ENCODE data around the gene FGFR2.

The FGFR2 gene

DNA sequence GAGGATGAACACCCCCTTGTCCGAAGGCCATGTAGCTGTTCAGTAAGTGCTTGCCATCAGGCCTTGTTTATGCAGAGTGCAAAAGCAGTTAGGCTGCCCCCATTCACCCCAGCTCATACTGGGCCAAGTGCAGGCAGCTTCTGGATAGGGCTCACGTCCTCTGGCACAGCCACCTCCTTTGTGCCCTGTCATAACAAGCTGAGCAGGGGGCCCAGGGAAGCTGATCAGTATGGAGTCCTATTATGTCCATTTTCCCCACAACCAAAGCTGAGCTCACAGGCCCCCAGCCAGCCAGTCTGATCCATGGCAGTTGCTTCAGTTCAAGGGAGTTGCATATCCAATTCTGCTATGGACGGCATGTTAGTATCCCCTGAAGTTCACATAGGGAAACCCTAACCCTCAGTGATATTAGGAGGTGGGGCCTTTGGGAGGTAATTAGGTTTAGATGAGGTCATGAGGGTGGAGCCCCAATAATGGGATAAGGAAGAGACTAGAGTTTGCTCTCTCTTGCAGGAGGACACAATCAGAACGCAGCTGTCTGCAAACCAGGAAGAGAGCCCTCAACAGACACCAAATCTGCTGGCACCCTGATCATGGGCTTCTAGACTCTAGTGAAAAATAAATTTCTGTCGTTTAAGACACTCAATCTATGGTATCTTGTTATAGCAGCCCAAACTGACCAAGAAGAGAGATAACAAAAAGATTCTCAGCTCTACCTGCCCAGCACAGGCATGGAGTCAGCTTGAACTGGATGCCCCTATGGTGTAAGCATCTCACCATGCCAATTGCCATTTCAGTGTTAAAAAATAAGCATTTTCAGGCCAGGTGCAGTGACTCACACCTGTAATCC, 155.9 kb downstream of the FGFR2 start:
- no peak for DNase-seq

DNA sequence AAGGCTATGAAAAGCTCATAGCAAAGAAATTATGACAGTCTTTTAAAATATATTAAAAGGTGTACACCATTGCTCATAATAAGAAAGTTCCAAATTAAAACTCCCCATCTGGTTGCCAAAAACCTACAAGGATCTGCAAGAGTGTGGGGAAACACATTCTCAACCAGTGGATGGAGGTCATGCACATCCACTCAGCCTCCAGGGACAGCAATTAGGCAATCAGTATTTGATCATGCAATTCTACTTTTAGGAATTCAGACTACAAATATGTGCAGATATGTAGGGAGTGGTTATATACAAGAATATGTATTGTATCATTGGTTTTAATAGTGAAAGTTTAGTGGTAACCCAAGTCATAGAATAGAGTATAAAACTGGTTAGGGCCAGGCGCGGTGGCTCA, 157.8 kb downstream of the FGFR2 start:
- DNase-seq = no peak

DNA sequence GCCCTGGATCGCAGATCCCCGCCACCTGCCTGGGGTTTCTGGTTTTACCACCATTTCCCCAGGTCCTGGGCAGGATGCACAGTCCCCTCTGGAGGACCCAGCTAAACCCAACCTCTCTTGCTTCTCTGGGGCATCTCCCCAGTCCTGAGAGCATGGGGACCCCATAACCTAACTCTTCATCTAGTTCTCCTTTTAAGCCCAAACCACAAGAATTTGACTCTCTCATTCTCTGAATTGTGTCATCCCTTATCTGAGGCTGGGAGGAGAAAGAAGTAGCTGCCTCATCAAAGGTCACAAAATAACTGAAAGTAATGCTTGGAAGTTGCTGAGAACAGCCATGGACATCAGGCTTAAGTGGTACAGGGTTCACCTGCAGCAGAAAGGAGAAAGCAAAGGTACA, 159.9 kb downstream of the FGFR2 start:
- DNase-seq = no peak

DNA sequence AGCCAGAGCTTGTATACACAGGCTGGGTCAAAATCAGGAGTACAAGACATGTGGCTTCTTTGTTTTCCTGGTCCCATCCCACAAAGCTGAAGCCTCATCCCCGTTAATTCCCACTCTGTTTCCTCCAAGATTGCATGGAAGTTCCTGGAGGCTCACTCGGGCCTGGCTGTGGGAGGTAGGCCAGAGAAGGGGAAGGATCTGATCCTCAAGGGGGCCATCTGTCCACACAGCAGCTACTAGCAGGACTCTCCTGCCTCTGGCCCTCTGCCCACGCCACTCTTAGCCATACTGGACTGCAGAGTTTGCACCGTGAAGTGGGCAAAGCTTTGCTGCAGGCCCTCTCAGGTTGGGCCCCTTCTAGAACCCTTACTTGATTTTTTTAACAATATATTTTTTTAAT, 160.6 kb downstream of the FGFR2 start:
- DNase-seq = no peak

DNA sequence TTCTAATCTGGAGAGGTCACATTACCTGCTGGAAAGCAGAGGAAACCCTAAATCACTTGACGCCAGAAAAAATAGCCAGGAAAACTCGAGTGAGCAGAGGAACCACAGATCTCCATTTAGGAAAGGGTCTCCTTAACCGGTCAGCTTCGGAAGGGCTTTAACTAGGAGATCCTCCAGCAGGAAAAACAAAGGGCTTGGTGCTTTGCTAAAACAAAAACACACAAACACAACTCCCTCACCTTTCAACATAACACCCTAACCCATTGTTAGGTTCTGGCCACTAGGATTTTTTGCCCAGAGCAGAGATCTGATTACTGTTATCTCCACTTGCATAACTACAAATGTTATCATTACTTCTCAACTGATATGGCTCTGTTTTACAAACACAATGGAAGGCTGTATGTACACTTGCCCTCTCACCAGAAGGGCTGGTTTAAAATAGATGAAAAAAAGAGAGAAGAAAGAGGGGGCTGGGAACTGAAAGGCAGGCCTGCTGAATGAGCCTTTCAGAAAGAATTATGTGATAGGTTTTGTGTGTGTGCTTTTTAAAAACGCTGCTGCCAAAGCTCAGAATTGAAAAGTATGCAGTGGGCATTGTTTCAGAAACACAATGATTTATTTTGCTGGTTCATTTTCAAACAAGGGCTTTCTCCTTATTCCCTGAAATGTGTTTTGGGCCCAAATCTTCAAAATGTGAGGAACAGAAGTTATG, 161.5 kb downstream of the FGFR2 start:
- peak; percentile 84 for DNase-seq

DNA sequence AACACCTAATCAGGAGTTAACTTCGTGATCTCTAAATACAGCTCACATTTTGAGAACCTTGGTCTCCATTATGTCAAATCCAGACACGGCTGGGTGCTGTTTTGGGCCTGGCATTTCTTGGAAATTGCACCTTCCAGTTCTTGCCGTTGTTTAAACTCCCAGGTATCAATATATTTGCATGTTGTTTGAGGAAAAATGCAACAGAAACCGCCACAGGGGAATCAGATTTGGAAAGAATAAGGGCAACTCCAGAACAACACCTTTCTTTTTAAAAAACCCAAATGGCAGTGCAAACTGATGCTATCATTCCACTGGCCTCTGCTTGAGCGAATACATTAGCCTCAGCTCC, 162.0 kb downstream of the FGFR2 start:
- no peak for DNase-seq

DNA sequence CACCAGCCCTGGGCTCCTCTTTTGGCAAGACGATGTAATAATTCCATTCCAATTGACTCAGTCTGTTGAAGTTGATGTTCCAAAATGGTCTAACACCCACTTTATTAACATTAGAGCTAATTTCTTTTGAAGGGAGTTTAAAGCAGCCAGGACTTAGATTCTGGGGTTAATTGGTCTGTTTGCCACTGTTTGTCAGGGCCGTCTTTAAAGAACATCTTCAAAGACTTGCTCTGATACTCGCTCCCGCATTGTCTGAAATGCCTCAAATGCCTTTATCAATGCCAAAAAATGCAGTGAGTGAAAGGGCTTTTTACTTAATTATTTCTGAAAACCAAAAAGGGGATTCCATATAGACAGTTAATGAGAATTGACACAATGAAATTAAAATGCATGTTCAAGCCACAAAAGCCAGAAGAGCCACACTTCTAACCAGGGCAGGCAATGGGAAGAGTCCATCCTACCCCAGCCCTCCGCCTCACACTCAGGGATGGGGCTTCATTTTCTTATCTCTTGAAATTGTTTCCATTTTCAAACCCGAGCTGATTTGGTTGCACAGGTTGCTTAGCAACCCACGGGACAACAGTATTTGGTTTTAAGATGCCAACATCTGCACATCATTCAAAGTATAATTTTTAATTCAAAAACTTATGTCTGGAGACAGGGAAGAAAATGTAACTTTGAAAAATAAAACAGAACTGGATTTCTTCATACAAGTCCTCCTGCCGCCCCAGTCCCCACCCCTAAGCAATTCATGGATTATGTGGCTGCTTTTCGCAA, 163.0 kb downstream of the FGFR2 start:
- DNase-seq = no peak

DNA sequence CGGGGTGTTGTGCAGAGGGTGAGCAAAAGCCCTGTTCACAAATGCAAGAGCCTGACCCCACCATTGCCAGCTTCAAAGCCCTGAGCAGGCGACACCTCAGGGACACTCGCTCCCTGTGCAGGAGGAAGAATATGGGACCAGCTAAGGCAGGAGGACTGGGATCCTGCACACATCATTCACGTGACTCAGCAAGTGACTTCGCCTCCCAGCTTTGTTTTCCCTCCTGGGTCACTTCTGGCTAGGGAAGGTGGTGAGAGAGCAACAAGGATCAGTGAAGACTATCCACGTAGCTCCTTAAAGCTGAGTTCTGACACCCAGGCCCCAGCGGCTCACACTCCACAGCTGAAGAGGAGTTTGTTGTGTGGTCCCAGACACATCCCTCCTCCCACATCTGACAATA, 164.3 kb downstream of the FGFR2 start:
- DNase-seq = no peak

DNA sequence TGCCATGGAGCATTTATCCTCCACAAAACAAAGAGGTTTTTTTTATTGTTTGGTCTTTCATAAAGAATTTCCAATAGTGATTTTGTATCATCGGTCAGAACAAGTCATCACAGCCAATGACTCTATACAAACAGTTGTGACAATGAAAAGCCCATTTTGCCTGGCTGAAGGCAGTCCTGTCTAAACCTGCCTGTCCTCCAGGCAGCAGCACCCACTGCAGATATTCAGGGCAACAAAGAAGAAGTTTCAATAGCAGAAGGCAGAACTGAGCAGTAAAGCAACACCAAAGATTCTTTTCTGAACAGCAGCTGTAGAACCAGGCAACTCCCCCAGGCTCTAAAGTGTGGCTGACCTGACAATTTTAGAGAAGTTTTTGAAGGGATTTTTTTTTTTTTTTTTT, 169.4 kb downstream of the FGFR2 start:
- no peak for DNase-seq
